ENCODE data around the gene PLCB4. TPM values are rescaled to one million over a fixed set of nuclear protein-coding genes. Genes with fewer than 3 reads are reported as not detected.

PLCB4 gene
- total and polyA plus RNA-seq, 2 donors (not counting 1 experiment from before 2014, with no cell fraction given), result 7.3 to 13.7 TPM

DNA sequence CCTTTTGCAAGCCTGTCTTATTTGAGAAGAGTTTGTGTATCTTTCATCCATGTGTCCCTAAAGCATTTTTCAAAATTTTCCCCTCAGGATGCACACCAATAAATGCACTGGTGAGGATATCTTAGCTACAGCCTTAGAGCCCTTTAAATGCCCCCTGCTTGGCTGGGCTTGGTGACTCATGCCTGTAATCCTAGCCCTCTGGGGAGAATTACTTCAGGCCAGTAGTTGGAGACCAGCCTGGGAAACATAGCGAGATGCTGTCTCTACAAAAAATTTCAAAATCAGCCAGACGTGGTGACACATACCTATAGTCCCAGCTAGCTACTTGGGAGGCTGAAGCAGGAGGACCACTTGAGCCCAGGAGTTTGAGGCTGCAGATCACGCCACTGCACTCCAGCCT, 33.8 kb upstream of the PLCB4 start:
- Histone ChIP-seq H3K79me2 (ENCODE audit: control insufficient read depth, insufficient read depth, low read length) (no peaks in the 10 kb centered on the region), H3K27me3 (ENCODE audit: control insufficient read depth, insufficient read depth, low read length) (no peaks in the 10 kb centered on the region), H3K9ac (ENCODE audit: insufficient read depth, low read length) (no peak overlapping the region), H3K27ac (ENCODE audit: insufficient read depth, low read length) (no peak overlapping the region), H4K20me1 (ENCODE audit: control insufficient read depth, extremely low read depth, insufficient read depth, low read length) (no peaks in the 10 kb centered on the region), H3K4me1 (ENCODE audit: control insufficient read depth, extremely low read depth, insufficient read depth, low read length) (peaks cover 8% of the 10 kb centered on the region), H3K4me2 (ENCODE audit: extremely low read depth, insufficient read depth, low read length) (no peak overlapping the region), H3K36me3 (ENCODE audit: control insufficient read depth, insufficient read depth, low read length) (no peaks in the 10 kb centered on the region), H3K9me3 (ENCODE audit: control insufficient read depth, insufficient read depth, low read depth, low read length) (no peaks in the 10 kb centered on the region), H3K4me3 (replicated peaks in 1 of 4; ENCODE audit: control extremely low read depth in 1 of 4, insufficient read depth in 1 of 4, low read depth in 3 of 4, low read length in 4 of 4) (no peak overlapping the region), H2AFZ (ENCODE audit: low read length) (no peak overlapping the region)
- DNase-seq (ENCODE audit: low read depth in 2 of 2), result peak; percentile 89 to 91
- TF ChIP-seq EZH2 (IDR thresholded peaks at IDR 0.05; ENCODE audit: low read length, missing control alignments), result no peak
- TF ChIP-seq, protein P1, sequence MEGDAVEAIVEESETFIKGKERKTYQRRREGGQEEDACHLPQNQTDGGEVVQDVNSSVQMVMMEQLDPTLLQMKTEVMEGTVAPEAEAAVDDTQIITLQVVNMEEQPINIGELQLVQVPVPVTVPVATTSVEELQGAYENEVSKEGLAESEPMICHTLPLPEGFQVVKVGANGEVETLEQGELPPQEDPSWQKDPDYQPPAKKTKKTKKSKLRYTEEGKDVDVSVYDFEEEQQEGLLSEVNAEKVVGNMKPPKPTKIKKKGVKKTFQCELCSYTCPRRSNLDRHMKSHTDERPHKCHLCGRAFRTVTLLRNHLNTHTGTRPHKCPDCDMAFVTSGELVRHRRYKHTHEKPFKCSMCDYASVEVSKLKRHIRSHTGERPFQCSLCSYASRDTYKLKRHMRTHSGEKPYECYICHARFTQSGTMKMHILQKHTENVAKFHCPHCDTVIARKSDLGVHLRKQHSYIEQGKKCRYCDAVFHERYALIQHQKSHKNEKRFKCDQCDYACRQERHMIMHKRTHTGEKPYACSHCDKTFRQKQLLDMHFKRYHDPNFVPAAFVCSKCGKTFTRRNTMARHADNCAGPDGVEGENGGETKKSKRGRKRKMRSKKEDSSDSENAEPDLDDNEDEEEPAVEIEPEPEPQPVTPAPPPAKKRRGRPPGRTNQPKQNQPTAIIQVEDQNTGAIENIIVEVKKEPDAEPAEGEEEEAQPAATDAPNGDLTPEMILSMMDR (conservative IDR thresholded peaks at IDR 0.05 in 1 of 2, IDR thresholded peaks at IDR 0.05 in 1 of 2; ENCODE audit: low read depth in 1 of 2, low read length in 2 of 2), result no peak

DNA sequence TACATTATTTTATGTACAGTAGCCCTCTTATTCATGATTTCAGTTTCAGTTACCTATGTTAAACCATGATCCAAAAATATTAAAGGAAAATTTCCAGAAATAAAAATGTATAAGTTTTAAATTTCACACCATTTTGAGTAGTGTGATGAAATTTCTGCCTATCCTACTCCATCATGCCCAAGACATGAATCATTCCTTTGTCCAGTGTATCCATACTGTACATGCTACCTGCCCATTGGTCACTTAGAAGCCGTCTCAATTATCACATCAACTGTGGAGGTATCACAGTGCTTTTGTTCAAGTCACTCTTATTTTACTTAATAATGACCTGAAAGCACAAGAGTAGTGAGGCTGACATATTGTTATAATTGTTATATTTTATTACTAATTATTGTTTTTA, 32.3 kb upstream of the PLCB4 start:
- TF ChIP-seq, protein P1 (conservative IDR thresholded peaks at IDR 0.05 in 1 of 2, IDR thresholded peaks at IDR 0.05 in 1 of 2; ENCODE audit: low read depth in 1 of 2, low read length in 2 of 2), result no peak
- no peak for TF ChIP-seq EZH2 (IDR thresholded peaks at IDR 0.05; ENCODE audit: low read length, missing control alignments)
- Histone ChIP-seq H3K27me3 (ENCODE audit: control insufficient read depth, insufficient read depth, low read length) (no peaks in the 10 kb centered on the region), H3K4me2 (ENCODE audit: extremely low read depth, insufficient read depth, low read length) (no peak overlapping the region), H3K9ac (ENCODE audit: insufficient read depth, low read length) (no peak overlapping the region), H3K4me1 (ENCODE audit: control insufficient read depth, extremely low read depth, insufficient read depth, low read length) (peaks cover 8% of the 10 kb centered on the region), H3K79me2 (ENCODE audit: control insufficient read depth, insufficient read depth, low read length) (no peaks in the 10 kb centered on the region), H3K4me3 (replicated peaks in 1 of 4; ENCODE audit: control extremely low read depth in 1 of 4, insufficient read depth in 1 of 4, low read depth in 3 of 4, low read length in 4 of 4) (no peak overlapping the region), H3K9me3 (ENCODE audit: control insufficient read depth, insufficient read depth, low read depth, low read length) (no peaks in the 10 kb centered on the region), H4K20me1 (ENCODE audit: control insufficient read depth, extremely low read depth, insufficient read depth, low read length) (no peaks in the 10 kb centered on the region), H3K27ac (ENCODE audit: insufficient read depth, low read length) (no peak overlapping the region), H3K36me3 (ENCODE audit: control insufficient read depth, insufficient read depth, low read length) (no peaks in the 10 kb centered on the region), H2AFZ (ENCODE audit: low read length) (no peak overlapping the region)
- no peak for DNase-seq (ENCODE audit: low read depth in 2 of 2)

DNA sequence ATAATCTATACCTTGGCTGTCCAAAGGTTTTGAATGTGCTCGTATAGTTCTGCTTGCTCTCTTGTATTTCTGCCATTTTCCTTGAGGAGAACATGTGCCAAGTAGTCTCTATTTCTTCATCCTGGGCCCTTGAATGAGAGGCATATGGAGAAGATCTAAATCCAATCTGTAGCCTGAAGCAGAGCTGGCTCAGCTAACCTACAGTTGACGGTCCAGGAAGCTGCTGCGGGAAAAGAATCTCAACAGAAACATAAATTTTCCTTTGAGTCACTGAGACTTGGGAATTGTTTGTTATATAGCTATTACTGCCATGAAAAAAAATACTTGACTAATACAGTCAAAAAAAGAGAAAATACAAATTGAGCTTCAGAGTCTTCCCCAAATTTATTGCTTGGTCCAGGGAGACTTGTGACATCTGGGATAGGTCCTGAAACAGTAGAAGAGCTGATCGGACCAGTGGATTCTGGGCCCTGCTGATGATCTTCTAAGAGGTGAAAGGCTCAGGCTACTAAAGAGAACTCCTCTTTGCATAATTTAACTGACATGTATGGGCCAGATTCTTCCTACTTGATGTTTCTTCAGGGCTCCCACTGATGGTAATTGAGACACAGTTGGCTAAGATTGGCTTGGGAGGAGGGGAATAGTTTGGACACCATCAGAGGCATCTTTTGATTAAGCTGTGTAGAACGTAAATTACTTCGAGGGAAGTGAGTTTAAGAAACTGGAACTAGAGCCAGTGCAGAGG, 29.9 kb upstream of the PLCB4 start:
- no peaks in the 10 kb centered on the region for H3K79me2 ChIP-seq (ENCODE audit: control insufficient read depth, insufficient read depth, low read length)
- no peaks in the 10 kb centered on the region for H4K20me1 ChIP-seq (ENCODE audit: control insufficient read depth, extremely low read depth, insufficient read depth, low read length)
- H3K27me3 ChIP-seq (ENCODE audit: control insufficient read depth, insufficient read depth, low read length), result no peaks in the 10 kb centered on the region
- peaks cover 3% of the 10 kb centered on the region for H3K4me1 ChIP-seq (ENCODE audit: control insufficient read depth, extremely low read depth, insufficient read depth, low read length)
- no peaks in the 10 kb centered on the region for H3K36me3 ChIP-seq (ENCODE audit: control insufficient read depth, insufficient read depth, low read length)
- H3K4me2 ChIP-seq (ENCODE audit: extremely low read depth, insufficient read depth, low read length), result no peak overlapping the region
- H3K4me3 ChIP-seq (replicated peaks in 1 of 4; ENCODE audit: control extremely low read depth in 1 of 4, insufficient read depth in 1 of 4, low read depth in 3 of 4, low read length in 4 of 4), result no peak overlapping the region
- H2AFZ ChIP-seq (ENCODE audit: low read length), result no peak overlapping the region
- DNase-seq (ENCODE audit: low read depth in 2 of 2), result peak in 1 of 2 donors; percentile 55
- H3K9me3 ChIP-seq (ENCODE audit: control insufficient read depth, insufficient read depth, low read depth, low read length), result no peaks in the 10 kb centered on the region
- TF ChIP-seq EZH2 (IDR thresholded peaks at IDR 0.05; ENCODE audit: low read length, missing control alignments), result no peak
- TF ChIP-seq, protein P1 (conservative IDR thresholded peaks at IDR 0.05 in 1 of 2, IDR thresholded peaks at IDR 0.05 in 1 of 2; ENCODE audit: low read depth in 1 of 2, low read length in 2 of 2), result no peak
- no peak overlapping the region for H3K9ac ChIP-seq (ENCODE audit: insufficient read depth, low read length)
- no peak overlapping the region for H3K27ac ChIP-seq (ENCODE audit: insufficient read depth, low read length)

All from fibroblast of lung (primary cell).